HUES48 (cell line): Measurements from ENCODE around the gene N4BP3.

Experiments
- H3K27ac ChIP-seq: one replicate; pipeline ENCODE4 v1.7.0; 2013; ENCODE audit warnings: low read depth, low read length, inconsistent platforms
- H3K27me3 ChIP-seq: 2 replicates; pipeline ENCODE4 v1.6.1; 2013; ENCODE audit warnings: mild to moderate bottlenecking, low read length; ENCODE audit not compliant: control insufficient read depth, insufficient read depth
- H3K36me3 ChIP-seq: 2 replicates; pipeline ENCODE4 v1.6.1; 2013; ENCODE audit warnings: low read length; ENCODE audit not compliant: control insufficient read depth, insufficient read depth
- H3K4me1 ChIP-seq: 2 replicates; pipeline ENCODE4 v1.6.1; 2013; ENCODE audit warnings: mild to moderate bottlenecking, low read length; ENCODE audit not compliant: control insufficient read depth, insufficient read depth
- H3K4me3 ChIP-seq: 2 replicates; pipeline ENCODE4 v1.5.1; 2013; ENCODE audit warnings: mild to moderate bottlenecking, low read depth, low read length
- H3K9ac ChIP-seq: 2 replicates; pipeline ENCODE4 v1.6.1; 2013; ENCODE audit warnings: mild to moderate bottlenecking, low read depth, low read length, moderate library complexity
- H3K9me3 ChIP-seq: 2 replicates; pipeline ENCODE4 v1.6.1; 2013; ENCODE audit warnings: low read length; ENCODE audit not compliant: control insufficient read depth, insufficient read depth

Gene N4BP3

DNA sequence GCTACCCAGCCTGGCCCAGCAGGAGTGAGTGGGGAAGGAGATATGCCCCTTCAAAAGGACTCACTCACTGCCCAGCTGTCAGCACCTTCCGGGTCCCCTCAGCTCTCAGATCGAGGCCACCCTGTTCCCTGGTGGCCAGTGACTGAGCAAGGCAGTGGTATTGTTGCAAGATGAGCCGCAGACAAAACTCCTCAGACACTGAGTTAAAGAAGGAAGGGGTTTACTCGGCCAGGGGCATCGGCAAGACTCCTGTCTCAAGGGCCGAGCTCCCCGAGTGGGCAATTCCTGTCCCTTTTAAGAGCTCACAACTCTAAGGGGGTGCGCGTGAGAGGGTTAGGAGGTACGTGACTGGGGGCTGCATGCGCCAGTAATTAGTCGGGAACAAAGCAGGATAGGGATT lies 9.7 kb upstream of the N4BP3 start:
- Histone ChIP-seq H3K9me3 (no peaks in the 10 kb centered on the region), H3K9ac (no peak overlapping the region), H3K27me3 (no peaks in the 10 kb centered on the region), H3K27ac (no peak overlapping the region), H3K4me3 (no peak overlapping the region), H3K36me3 (no peaks in the 10 kb centered on the region), H3K4me1 (no peaks in the 10 kb centered on the region; the same call in 1 of the 2 replicates)

DNA sequence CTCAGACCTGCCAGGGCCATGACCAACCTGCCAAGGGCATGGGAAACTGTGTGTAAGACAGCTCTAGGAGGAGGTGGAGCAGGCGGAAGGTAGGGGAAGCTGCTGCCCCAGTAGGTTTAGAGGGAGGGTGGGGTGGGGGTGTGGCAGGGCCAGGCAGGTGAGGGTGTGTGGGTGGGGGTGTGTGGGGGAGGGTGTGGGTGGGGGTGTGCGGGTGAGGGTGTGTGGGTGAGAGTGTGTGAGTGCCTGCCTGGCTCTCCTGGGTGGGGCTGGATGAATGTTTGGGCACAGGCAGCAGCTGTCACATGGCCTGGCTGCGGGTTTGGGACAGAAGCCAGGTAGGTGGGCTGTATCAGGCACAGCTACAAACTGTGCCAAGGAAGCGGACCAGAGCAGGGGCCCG lies 8.8 kb upstream of the N4BP3 start:
- H3K4me1 ChIP-seq, result no peaks in the 10 kb centered on the region; the same call in 1 of the 2 replicates
- no peaks in the 10 kb centered on the region for H3K9me3 ChIP-seq

GRCh38 chr5:178106086-178106485 lies 7.2 kb upstream of the N4BP3 start:
- no peak overlapping the region for H3K27ac ChIP-seq
- no peaks in the 10 kb centered on the region for H3K9me3 ChIP-seq
- H3K36me3 ChIP-seq, result no peaks in the 10 kb centered on the region
- no peak overlapping the region for H3K9ac ChIP-seq
- no peaks in the 10 kb centered on the region; the same call in 1 of the 2 replicates for H3K4me1 ChIP-seq
- H3K4me3 ChIP-seq, result no peak overlapping the region
- no peaks in the 10 kb centered on the region for H3K27me3 ChIP-seq

More for the DNA sequence above, 8.8 kb upstream of the N4BP3 start:
- Histone ChIP-seq H3K9ac (no peak overlapping the region), H3K27ac (no peak overlapping the region), H3K4me3 (no peak overlapping the region), H3K27me3 (no peaks in the 10 kb centered on the region), H3K36me3 (no peaks in the 10 kb centered on the region)

DNA sequence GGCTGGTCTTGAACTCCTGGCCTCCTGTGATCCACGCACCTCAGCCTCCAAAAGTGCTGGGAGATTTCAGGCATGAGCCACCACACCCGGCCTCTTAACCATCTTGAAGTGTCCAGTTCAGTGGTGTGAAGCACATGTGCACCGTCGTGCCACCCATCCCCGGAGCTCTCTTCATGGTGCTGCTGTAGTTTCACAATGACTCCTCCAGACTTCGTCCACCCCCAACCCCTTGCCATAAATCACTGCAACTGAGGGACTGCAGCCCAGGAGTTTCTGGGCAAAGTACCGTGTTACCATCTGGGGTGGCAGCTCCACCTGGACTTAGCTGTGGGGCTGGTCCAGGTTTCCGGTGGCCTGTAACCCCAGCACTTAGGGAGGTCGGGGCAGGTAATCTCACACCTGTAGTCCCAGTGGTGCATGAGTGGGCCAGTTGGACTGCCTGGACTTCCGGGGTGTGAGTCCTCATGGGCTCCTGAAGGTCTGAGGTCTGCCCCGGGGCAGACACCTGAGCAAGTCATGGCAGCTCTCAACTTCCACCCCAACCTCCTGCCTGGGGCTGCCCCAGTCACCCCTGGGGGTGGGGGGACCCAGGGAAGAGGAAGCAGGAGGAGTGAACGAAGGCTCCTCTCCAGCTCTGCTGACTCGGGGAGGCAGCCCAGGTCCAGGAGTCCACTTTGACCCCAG lies 6.6 kb upstream of the N4BP3 start:
- Histone ChIP-seq H3K27ac (no peak overlapping the region), H3K4me3 (no peak overlapping the region), H3K9me3 (no peaks in the 10 kb centered on the region), H3K27me3 (no peaks in the 10 kb centered on the region), H3K36me3 (no peaks in the 10 kb centered on the region), H3K4me1 (no peaks in the 10 kb centered on the region; the same call in 1 of the 2 replicates), H3K9ac (no peak overlapping the region)

GRCh38 chr5:178107756-178108310 lies 5.5 kb upstream of the N4BP3 start:
- H3K4me1 ChIP-seq, result no peaks in the 10 kb centered on the region; the same call in 1 of the 2 replicates
- H3K9ac ChIP-seq, result no peak overlapping the region
- H3K4me3 ChIP-seq, result no peak overlapping the region
- no peak overlapping the region for H3K27ac ChIP-seq
- H3K9me3 ChIP-seq, result no peaks in the 10 kb centered on the region
- no peaks in the 10 kb centered on the region for H3K27me3 ChIP-seq
- no peaks in the 10 kb centered on the region for H3K36me3 ChIP-seq

DNA sequence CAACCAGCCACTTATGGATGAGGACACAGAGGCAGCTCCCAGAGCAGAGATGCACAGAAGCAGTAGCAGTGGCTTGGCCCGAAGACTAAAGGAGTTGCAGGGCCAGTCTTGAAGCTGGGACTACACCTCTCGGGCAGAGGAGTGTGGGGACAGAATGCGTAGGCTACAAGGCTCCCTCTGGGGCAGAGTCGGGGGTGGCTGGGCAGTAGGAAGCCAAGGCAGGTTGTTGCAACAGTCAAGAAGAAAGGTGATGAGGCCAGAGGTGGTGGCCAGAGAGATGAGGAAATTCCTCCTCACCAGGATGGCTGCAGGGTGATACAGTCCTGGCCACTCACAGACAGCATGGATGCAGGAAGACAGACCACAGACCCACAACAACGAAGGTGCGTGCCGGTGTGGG lies 4.9 kb upstream of the N4BP3 start:
- no peak overlapping the region for H3K9ac ChIP-seq
- H3K4me1 ChIP-seq, result no peaks in the 10 kb centered on the region; the same call in 1 of the 2 replicates
- H3K4me3 ChIP-seq, result no peak overlapping the region
- H3K27me3 ChIP-seq, result no peaks in the 10 kb centered on the region
- no peaks in the 10 kb centered on the region for H3K36me3 ChIP-seq
- no peaks in the 10 kb centered on the region for H3K9me3 ChIP-seq
- H3K27ac ChIP-seq, result no peak overlapping the region

- H3K36me3 ChIP-seq, result no peaks in the 10 kb centered on the region
- no peak overlapping the region for H3K4me3 ChIP-seq
- H3K27me3 ChIP-seq, result no peaks in the 10 kb centered on the region
- no peak overlapping the region for H3K9ac ChIP-seq
- no peaks in the 10 kb centered on the region; the same call in 1 of the 2 replicates for H3K4me1 ChIP-seq
- H3K9me3 ChIP-seq, result no peaks in the 10 kb centered on the region
- H3K27ac ChIP-seq, result no peak overlapping the region
Observed at GRCh38 chr5:178108966-178109365, 4.4 kb upstream of the N4BP3 start.

- Histone ChIP-seq H3K4me1 (peaks cover 9% of the 10 kb centered on the region), H3K4me3 (no peak overlapping the region), H3K27ac (no peak overlapping the region), H3K36me3 (no peaks in the 10 kb centered on the region), H3K27me3 (no peaks in the 10 kb centered on the region), H3K9me3 (no peaks in the 10 kb centered on the region), H3K9ac (no peak overlapping the region)
Observed at GRCh38 chr5:178110511-178110910, 2.8 kb upstream of the N4BP3 start.

DNA sequence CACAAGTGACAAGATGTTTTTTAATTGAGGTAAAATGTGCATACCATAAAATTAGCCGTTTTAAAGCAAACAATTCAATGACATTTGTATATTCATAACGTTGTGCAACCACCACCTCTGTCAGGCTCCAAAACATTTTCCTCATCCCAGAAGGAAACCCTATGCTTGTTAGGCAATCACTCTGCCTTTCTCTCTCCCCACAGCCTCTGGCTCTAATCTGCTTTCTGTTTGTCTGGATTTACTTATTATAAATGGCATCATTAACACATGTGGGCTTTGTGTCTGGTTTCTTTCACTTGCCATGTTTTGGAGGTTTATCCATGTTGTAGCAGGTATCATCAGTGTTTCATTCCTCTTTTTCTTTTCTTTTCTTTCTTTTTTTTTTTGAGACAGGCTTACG lies 1.4 kb upstream of the N4BP3 start:
- Histone ChIP-seq H3K27ac (no peak overlapping the region), H3K27me3 (no peaks in the 10 kb centered on the region), H3K4me1 (peaks cover 21% of the 10 kb centered on the region), H3K9ac (no peak overlapping the region), H3K9me3 (no peaks in the 10 kb centered on the region), H3K36me3 (no peaks in the 10 kb centered on the region), H3K4me3 (no peak overlapping the region)

GRCh38 chr5:178112545-178112944 lies 787 bp upstream of the N4BP3 start:
- Histone ChIP-seq H3K9ac (no peak overlapping the region), H3K4me1 (peaks cover 26% of the 10 kb centered on the region), H3K9me3 (no peaks in the 10 kb centered on the region), H3K4me3 (peak overlapping the region; percentile 97), H3K27me3 (no peaks in the 10 kb centered on the region), H3K27ac (peak overlapping the region; percentile 92), H3K36me3 (no peaks in the 10 kb centered on the region)

DNA sequence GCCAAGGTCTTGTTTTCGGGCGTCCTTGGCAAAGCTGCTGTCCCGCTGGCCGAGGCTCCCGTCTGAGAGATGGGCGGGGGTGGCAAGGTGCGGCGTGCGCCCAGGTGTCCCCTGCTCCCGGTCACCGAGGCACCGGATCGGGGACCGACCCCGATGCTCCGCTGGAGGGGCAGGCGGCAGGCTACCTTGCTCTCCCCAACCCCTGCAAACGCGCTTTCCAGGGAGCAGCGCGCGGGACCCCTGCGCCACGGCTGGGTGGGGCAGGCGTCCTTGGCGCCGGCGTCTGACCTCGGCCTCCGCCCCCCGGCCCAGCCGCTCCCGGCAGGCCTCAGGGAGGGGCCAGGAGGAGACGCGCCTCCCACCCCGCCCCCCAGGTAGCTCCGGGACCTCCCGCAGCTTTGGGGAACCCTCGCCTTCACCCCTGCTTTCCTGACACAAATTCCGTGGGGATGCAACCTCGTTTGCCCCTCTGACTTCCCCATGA lies 551 bp downstream of the N4BP3 start:
- H3K4me1 ChIP-seq, result peaks cover 26% of the 10 kb centered on the region
- H3K4me3 ChIP-seq, result peak overlapping the region; percentile 97
- no peaks in the 10 kb centered on the region for H3K9me3 ChIP-seq
- H3K27me3 ChIP-seq, result no peaks in the 10 kb centered on the region
- no peaks in the 10 kb centered on the region for H3K36me3 ChIP-seq
- peak overlapping the region; percentile 64 for H3K9ac ChIP-seq
- peak overlapping the region; percentile 92 for H3K27ac ChIP-seq
